ENCODE data around the gene CDC73.
"Not testable (repeated sequence)": the region's sequence is repeated elsewhere in the genome, so short reads cannot be mapped to it uniquely, and the experiment has no call there.

CDC73 gene

GRCh38 chr1:193213998-193214397 lies 92.2 kb downstream of the CDC73 start:
- H3K9ac ChIP-seq = no peak overlapping the region
- peaks cover 7% of the 10 kb centered on the region; the same call in 1 of the 2 replicates for H3K4me1 ChIP-seq
- H4K20me1 ChIP-seq = no peaks in the 10 kb centered on the region
- peaks cover 14% of the 10 kb centered on the region for H3K9me3 ChIP-seq
- no peak overlapping the region for H3K4me2 ChIP-seq
- H3K36me3 ChIP-seq = peaks cover 72% of the 10 kb centered on the region
- H3K4me3 ChIP-seq = no peak overlapping the region
- no peak for TF ChIP-seq Cebpa-rat (IDR thresholded peaks at IDR 0.05)
- no peak overlapping the region for H3K27ac ChIP-seq
- H3K27me3 ChIP-seq = no peaks in the 10 kb centered on the region

GRCh38 chr1:193216920-193217319 lies 95.1 kb downstream of the CDC73 start:
- Histone ChIP-seq H3K4me2 (no peak overlapping the region; the same call in 1 of the 2 replicates), H4K20me1 (0 out of 2 replicates have a peak, but pooled peaks cover 5% of the 10 kb centered on the region), H3K27ac (no peak overlapping the region), H3K4me1 (peaks cover 7% of the 10 kb centered on the region; the same call in 1 of the 2 replicates), H3K27me3 (no peaks in the 10 kb centered on the region), H3K9me3 (peaks cover 14% of the 10 kb centered on the region), H3K4me3 (no peak overlapping the region), H3K9ac (no peak overlapping the region), H3K36me3 (peaks cover 66% of the 10 kb centered on the region)
- no peak for TF ChIP-seq Cebpa-rat (IDR thresholded peaks at IDR 0.05)

GRCh38 chr1:193219391-193219790 lies 97.6 kb downstream of the CDC73 start:
- TF ChIP-seq Cebpa-rat (IDR thresholded peaks at IDR 0.05) = no peak
- Histone ChIP-seq H3K27me3 (no peaks in the 10 kb centered on the region), H3K4me3 (no peak overlapping the region), H3K4me2 (no peak overlapping the region), H3K27ac (no peak overlapping the region), H3K9ac (no peak overlapping the region), H3K4me1 (peaks cover 7% of the 10 kb centered on the region; the same call in 1 of the 2 replicates), H3K9me3 (peaks cover 6% of the 10 kb centered on the region), H4K20me1 (0 out of 2 replicates have a peak, but pooled peaks cover 5% of the 10 kb centered on the region), H3K36me3 (peaks cover 48% of the 10 kb centered on the region)

- Histone ChIP-seq H3K27me3 (no peaks in the 10 kb centered on the region), H3K4me2 (no peak overlapping the region)
Observed at GRCh38 chr1:193221651-193222050, 99.8 kb downstream of the CDC73 start.

GRCh38 chr1:193222056-193222615 lies 100.3 kb downstream of the CDC73 start:
- Histone ChIP-seq H3K9me3 (no peaks in the 10 kb centered on the region), H3K27me3 (no peaks in the 10 kb centered on the region), H3K36me3 (peaks cover 37% of the 10 kb centered on the region), H3K4me2 (no peak overlapping the region), H4K20me1 (0 out of 2 replicates have a peak, but pooled peaks cover 5% of the 10 kb centered on the region), H3K4me3 (no peak overlapping the region), H3K9ac (no peak overlapping the region), H3K27ac (no peak overlapping the region), H3K4me1 (peaks cover under 1% of the 10 kb centered on the region; the same call in 1 of the 2 replicates)
- TF ChIP-seq Cebpa-rat (IDR thresholded peaks at IDR 0.05) = no peak

More at GRCh38 chr1:193221651-193222050, 99.8 kb downstream of the CDC73 start:
- Histone ChIP-seq H3K9ac (no peak overlapping the region), H3K9me3 (no peaks in the 10 kb centered on the region), H4K20me1 (0 out of 2 replicates have a peak, but pooled peaks cover 5% of the 10 kb centered on the region), H3K4me1 (peaks cover 5% of the 10 kb centered on the region; the same call in 1 of the 2 replicates), H3K27ac (no peak overlapping the region), H3K36me3 (peaks cover 40% of the 10 kb centered on the region), H3K4me3 (no peak overlapping the region)
- no peak for TF ChIP-seq Cebpa-rat (IDR thresholded peaks at IDR 0.05)

GRCh38 chr1:193229136-193229535 lies 107.3 kb downstream of the CDC73 start:
- H3K9me3 ChIP-seq = no peaks in the 10 kb centered on the region
- no peak overlapping the region for H3K4me2 ChIP-seq
- no peaks in the 10 kb centered on the region for H3K4me1 ChIP-seq

GRCh38 chr1:193231146-193231545 lies 109.3 kb downstream of the CDC73 start:
- H3K9ac ChIP-seq, H3K4me3 ChIP-seq: not testable (repeated sequence)
- H3K36me3 ChIP-seq = peaks cover 36% of the 10 kb centered on the region

More at GRCh38 chr1:193229136-193229535, 107.3 kb downstream of the CDC73 start:
- no peak overlapping the region for H3K9ac ChIP-seq
- peaks cover 34% of the 10 kb centered on the region for H3K36me3 ChIP-seq
- TF ChIP-seq Cebpa-rat (IDR thresholded peaks at IDR 0.05) = no peak
- H4K20me1 ChIP-seq = no peaks in the 10 kb centered on the region
- H3K4me3 ChIP-seq = no peak overlapping the region
- H3K27me3 ChIP-seq = no peaks in the 10 kb centered on the region
- no peak overlapping the region for H3K27ac ChIP-seq

GRCh38 chr1:193234530-193234929 lies 112.7 kb downstream of the CDC73 start:
- no peak for TF ChIP-seq Cebpa-rat (IDR thresholded peaks at IDR 0.05)
- no peaks in the 10 kb centered on the region for H4K20me1 ChIP-seq
- H3K4me1 ChIP-seq = peaks cover 2% of the 10 kb centered on the region; the same call in 1 of the 2 replicates
- H3K9ac ChIP-seq = no peak overlapping the region
- no peak overlapping the region for H3K4me3 ChIP-seq
- H3K27ac ChIP-seq = no peak overlapping the region
- no peaks in the 10 kb centered on the region for H3K9me3 ChIP-seq
- H3K36me3 ChIP-seq = peaks cover 45% of the 10 kb centered on the region
- H3K27me3 ChIP-seq = no peaks in the 10 kb centered on the region
- H3K4me2 ChIP-seq = no peak overlapping the region

More at GRCh38 chr1:193231146-193231545, 109.3 kb downstream of the CDC73 start:
- H3K9me3 ChIP-seq, H3K4me2 ChIP-seq, H3K27ac ChIP-seq, H4K20me1 ChIP-seq, H3K4me1 ChIP-seq, H3K27me3 ChIP-seq: not testable (repeated sequence)

- Histone ChIP-seq H4K20me1 (peaks cover 20% of the 10 kb centered on the region; the same call in 1 of the 2 replicates), H3K36me3 (peaks cover 57% of the 10 kb centered on the region), H3K9ac (no peak overlapping the region), H3K27ac (no peak overlapping the region), H3K9me3 (peaks cover 8% of the 10 kb centered on the region; the same call in 1 of the 2 replicates), H3K4me2 (no peak overlapping the region), H3K4me3 (no peak overlapping the region), H3K4me1 (peaks cover 22% of the 10 kb centered on the region), H3K27me3 (no peaks in the 10 kb centered on the region)
- no peak for TF ChIP-seq Cebpa-rat (IDR thresholded peaks at IDR 0.05)
Observed at GRCh38 chr1:193237381-193237978, 115.6 kb downstream of the CDC73 start.

- Histone ChIP-seq H3K9me3 (peaks cover 8% of the 10 kb centered on the region; the same call in 1 of the 2 replicates), H3K27me3 (no peaks in the 10 kb centered on the region), H3K9ac (no peak overlapping the region), H3K4me2 (peak overlapping the region; percentile 35; the same call in 1 of the 2 replicates), H3K27ac (no peak overlapping the region), H4K20me1 (peaks cover 20% of the 10 kb centered on the region; the same call in 1 of the 2 replicates), H3K36me3 (peaks cover 52% of the 10 kb centered on the region), H3K4me1 (peaks cover 22% of the 10 kb centered on the region), H3K4me3 (no peak overlapping the region)
- TF ChIP-seq Cebpa-rat (IDR thresholded peaks at IDR 0.05) = no peak
Observed at GRCh38 chr1:193240609-193241008, 118.8 kb downstream of the CDC73 start.
